ENCODE results near the gene OPRL1. TPM values are rescaled to one million over a fixed set of nuclear protein-coding genes. Genes with fewer than 3 reads are reported as not detected.

The OPRL1 gene
- total RNA-seq, 1 experiment from 2014 or later: 5.0 TPM

GRCh38 chr20:64053841-64054661 is 25.8 kb upstream of the OPRL1 start:
- DNase-seq (ENCODE audit: low spot score): no peak
- in situ Hi-C loops (cut with HindIII; ENCODE audit: low sequenced_read_pairs): no loop called here

GRCh38 chr20:64055396-64055892 is 24.4 kb upstream of the OPRL1 start:
- no peak for DNase-seq (ENCODE audit: low spot score)
- in situ Hi-C loops (cut with HindIII; ENCODE audit: low sequenced_read_pairs): no loop called here

GRCh38 chr20:64055893-64056638 is 23.8 kb upstream of the OPRL1 start:
- DNase-seq (ENCODE audit: low spot score): no peak
- in situ Hi-C loops (cut with HindIII; ENCODE audit: low sequenced_read_pairs): no loop called here

- in situ Hi-C loops (cut with HindIII; ENCODE audit: low sequenced_read_pairs): no loop called here
- DNase-seq (ENCODE audit: low spot score): no peak
These were observed 23.3 kb upstream of the OPRL1 start for GRCh38 chr20:64056639-64056888.

- no peak for DNase-seq (ENCODE audit: low spot score)
- in situ Hi-C loops (cut with HindIII; ENCODE audit: low sequenced_read_pairs): no loop called here
These were observed 22.8 kb upstream of the OPRL1 start for GRCh38 chr20:64056889-64057627.

- in situ Hi-C loops (cut with HindIII; ENCODE audit: low sequenced_read_pairs): no loop called here
These were observed 22.0 kb upstream of the OPRL1 start for GRCh38 chr20:64057628-64058498.

GRCh38 chr20:64058536-64058935 is 21.3 kb upstream of the OPRL1 start:
- DNase-seq (ENCODE audit: low spot score): no peak
- in situ Hi-C loops (cut with HindIII; ENCODE audit: low sequenced_read_pairs): no loop called here

More at GRCh38 chr20:64057628-64058498, 22.0 kb upstream of the OPRL1 start:
- peak; percentile 87 for DNase-seq (ENCODE audit: low spot score)

- DNase-seq (ENCODE audit: low spot score): no peak
- in situ Hi-C loops (cut with HindIII; ENCODE audit: low sequenced_read_pairs): no loop called here
These were observed 17.6 kb upstream of the OPRL1 start for GRCh38 chr20:64062276-64062595.

- in situ Hi-C loops (cut with HindIII; ENCODE audit: low sequenced_read_pairs): no loop called here
- peak; percentile 94 for DNase-seq (ENCODE audit: low spot score)
These were observed 17.1 kb upstream of the OPRL1 start, which contains the start of gene TCEA2 for GRCh38 chr20:64062596-64063388. Gene TCEA2, plus strand, starts transcription at chr20:64063198. Its CDS starts 115 bp downstream, at chr20:64063313.

- in situ Hi-C loops (cut with HindIII; ENCODE audit: low sequenced_read_pairs): no loop called here
- DNase-seq (ENCODE audit: low spot score): no peak
These were observed 16.3 kb upstream of the OPRL1 start for GRCh38 chr20:64063389-64064144.

- in situ Hi-C loops (cut with HindIII; ENCODE audit: low sequenced_read_pairs): no loop called here
- DNase-seq (ENCODE audit: low spot score): no peak
These were observed 15.7 kb upstream of the OPRL1 start for GRCh38 chr20:64064145-64064698.

GRCh38 chr20:64065062-64065973 is 14.6 kb upstream of the OPRL1 start:
- no peak for DNase-seq (ENCODE audit: low spot score)
- in situ Hi-C loops (cut with HindIII; ENCODE audit: low sequenced_read_pairs): no loop called here

- in situ Hi-C loops (cut with HindIII; ENCODE audit: low sequenced_read_pairs): no loop called here
- DNase-seq (ENCODE audit: low spot score): no peak
These were observed 13.9 kb upstream of the OPRL1 start for GRCh38 chr20:64065974-64066343.

- no peak for DNase-seq (ENCODE audit: low spot score)
- in situ Hi-C loops (cut with HindIII; ENCODE audit: low sequenced_read_pairs): no loop called here
These were observed 12.8 kb upstream of the OPRL1 start for GRCh38 chr20:64067005-64067632.

GRCh38 chr20:64067733-64068307 is 12.1 kb upstream of the OPRL1 start:
- in situ Hi-C loops (cut with HindIII; ENCODE audit: low sequenced_read_pairs): no loop called here
- no peak for DNase-seq (ENCODE audit: low spot score)

Measured in G401 (cell line).